ENCODE results near the gene GRIN2A.

GRIN2A gene

DNA sequence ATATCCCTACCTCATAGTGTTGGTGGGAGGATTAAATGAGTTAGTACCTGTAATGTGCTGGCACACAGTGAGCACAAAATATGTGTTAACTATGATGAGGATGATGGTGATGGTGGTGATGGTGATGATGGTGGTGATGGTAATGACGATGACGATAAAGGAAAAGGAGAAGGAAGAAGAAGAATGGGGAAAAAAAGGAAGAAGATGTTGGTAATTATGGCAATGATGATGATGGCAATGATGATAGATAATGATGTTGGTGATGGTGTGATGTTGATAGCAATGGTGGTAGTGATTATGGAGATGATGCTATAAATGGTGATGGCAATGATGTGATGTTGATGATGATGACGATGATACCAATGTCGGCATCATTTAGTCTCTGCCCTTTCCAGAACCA, 270.2 kb downstream of the GRIN2A start:
- H3K27me3 ChIP-seq (replicated peaks; ENCODE audit: insufficient read depth, low read length): no peaks in the 10 kb centered on the region
- no peaks in the 10 kb centered on the region for H3K36me3 ChIP-seq (replicated peaks; ENCODE audit: insufficient read depth, low read length)
- H2AFZ ChIP-seq (ENCODE audit: low read length): no peak overlapping the region
- no peak for DNase-seq
- H3K79me2 ChIP-seq (ENCODE audit: low read length): no peaks in the 10 kb centered on the region
- no peak overlapping the region for H3K9ac ChIP-seq (ENCODE audit: low read length)
- no peak overlapping the region for H3K27ac ChIP-seq (ENCODE audit: low read length)
- no peaks in the 10 kb centered on the region for H3K9me3 ChIP-seq (replicated peaks; ENCODE audit: insufficient read depth, low read length)
- H3K4me3 ChIP-seq (ENCODE audit: low read length): no peak overlapping the region
- H3K4me1 ChIP-seq (ENCODE audit: low read length): peaks cover 35% of the 10 kb centered on the region
- TF ChIP-seq CTCF (IDR thresholded peaks at IDR 0.05; ENCODE audit: low read length) (no peak), EZH2 (optimal IDR thresholded peaks at IDR 0.05; ENCODE audit: low read depth, low read length) (no peak), EZH2phosphoT487 (IDR thresholded peaks at IDR 0.05; ENCODE audit: low read length) (no peak)
- peaks cover 22% of the 10 kb centered on the region for H3F3A ChIP-seq (ENCODE audit: insufficient read depth, low read length)
- H3K4me2 ChIP-seq (ENCODE audit: low read depth, low read length): no peak overlapping the region
- H3K9me2 ChIP-seq (replicated peaks; ENCODE audit: insufficient read depth, low read length): no peaks in the 10 kb centered on the region
- H4K20me1 ChIP-seq (ENCODE audit: insufficient read depth, low read length): no peaks in the 10 kb centered on the region

DNA sequence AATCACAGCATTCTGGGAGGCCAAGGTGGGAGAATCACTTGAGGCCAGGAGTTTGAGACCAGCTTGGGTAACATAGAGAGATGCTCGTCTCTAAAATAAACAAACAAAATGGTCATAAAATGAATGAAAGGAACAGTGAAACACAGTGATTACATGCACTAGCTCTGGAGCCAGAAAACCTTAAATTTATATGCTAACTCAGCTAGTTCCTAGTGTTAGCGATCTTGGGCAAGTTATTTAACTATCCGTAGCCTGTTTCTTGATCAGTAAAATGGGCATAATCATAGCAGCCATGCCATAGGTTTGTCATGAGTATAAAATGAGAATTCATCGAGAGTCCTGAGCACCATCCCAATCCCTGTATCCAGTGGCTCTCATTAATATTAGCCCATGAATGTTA, 271.0 kb downstream of the GRIN2A start:
- H3K9me3 ChIP-seq (replicated peaks; ENCODE audit: insufficient read depth, low read length): no peaks in the 10 kb centered on the region
- H3K27me3 ChIP-seq (replicated peaks; ENCODE audit: insufficient read depth, low read length): no peaks in the 10 kb centered on the region
- no peak overlapping the region for H3K9ac ChIP-seq (ENCODE audit: low read length)
- H3K79me2 ChIP-seq (ENCODE audit: low read length): no peaks in the 10 kb centered on the region
- no peak overlapping the region for H3K4me3 ChIP-seq (ENCODE audit: low read length)
- H3K4me2 ChIP-seq (ENCODE audit: low read depth, low read length): no peak overlapping the region
- peaks cover 22% of the 10 kb centered on the region for H3F3A ChIP-seq (ENCODE audit: insufficient read depth, low read length)
- no peak overlapping the region for H3K27ac ChIP-seq (ENCODE audit: low read length)
- peaks cover 35% of the 10 kb centered on the region for H3K4me1 ChIP-seq (ENCODE audit: low read length)
- no peak for DNase-seq
- H3K36me3 ChIP-seq (replicated peaks; ENCODE audit: insufficient read depth, low read length): no peaks in the 10 kb centered on the region
- TF ChIP-seq CTCF (IDR thresholded peaks at IDR 0.05; ENCODE audit: low read length): no peak
- H2AFZ ChIP-seq (ENCODE audit: low read length): no peak overlapping the region
- H3K9me2 ChIP-seq (replicated peaks; ENCODE audit: insufficient read depth, low read length): no peaks in the 10 kb centered on the region
- no peaks in the 10 kb centered on the region for H4K20me1 ChIP-seq (ENCODE audit: insufficient read depth, low read length)

DNA sequence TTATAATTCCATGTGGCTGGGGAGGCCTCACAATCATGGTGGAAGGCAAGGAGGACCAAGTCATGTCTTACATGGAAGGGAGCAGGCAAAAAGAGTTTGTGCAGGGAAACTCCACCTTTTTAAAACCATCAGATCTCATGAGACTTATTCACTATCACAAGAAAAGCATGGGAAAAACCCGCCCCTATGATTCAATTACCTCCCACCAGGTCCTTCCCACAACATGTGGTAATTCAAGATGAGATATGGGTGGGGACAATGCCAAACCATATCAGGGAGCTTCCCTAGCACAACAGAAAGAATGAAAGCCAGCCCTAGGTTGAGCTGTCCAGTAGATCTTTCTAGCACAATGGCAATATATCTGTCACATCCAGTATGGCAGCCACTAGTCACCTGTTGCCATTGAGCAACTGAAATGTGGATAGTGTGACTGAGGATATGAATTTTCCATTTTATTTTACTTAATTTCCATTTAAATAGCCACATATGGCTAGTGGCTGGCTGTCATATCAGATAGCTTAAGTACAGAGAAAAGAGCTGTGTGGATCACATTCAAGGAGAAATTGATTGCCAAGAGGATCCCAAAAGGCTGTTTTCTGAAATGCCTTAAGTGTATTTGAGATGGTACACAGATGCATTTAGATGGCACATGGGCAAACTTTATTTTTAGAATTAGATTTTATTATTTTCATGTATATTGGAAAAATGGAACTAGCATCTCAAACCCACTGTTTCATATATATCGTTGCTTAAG, 273.0 kb downstream of the GRIN2A start:
- no peaks in the 10 kb centered on the region for H3K36me3 ChIP-seq (replicated peaks; ENCODE audit: insufficient read depth, low read length)
- no peaks in the 10 kb centered on the region for H3K27me3 ChIP-seq (replicated peaks; ENCODE audit: insufficient read depth, low read length)
- H3K4me2 ChIP-seq (ENCODE audit: low read depth, low read length): no peak overlapping the region
- H4K20me1 ChIP-seq (ENCODE audit: insufficient read depth, low read length): no peaks in the 10 kb centered on the region
- H3F3A ChIP-seq (ENCODE audit: insufficient read depth, low read length): peaks cover 17% of the 10 kb centered on the region
- H3K4me1 ChIP-seq (ENCODE audit: low read length): peaks cover 29% of the 10 kb centered on the region
- no peaks in the 10 kb centered on the region for H3K9me3 ChIP-seq (replicated peaks; ENCODE audit: insufficient read depth, low read length)
- H3K27ac ChIP-seq (ENCODE audit: low read length): no peak overlapping the region
- no peak for DNase-seq
- H3K9me2 ChIP-seq (replicated peaks; ENCODE audit: insufficient read depth, low read length): no peaks in the 10 kb centered on the region
- no peaks in the 10 kb centered on the region for H3K79me2 ChIP-seq (ENCODE audit: low read length)
- TF ChIP-seq CTCF (IDR thresholded peaks at IDR 0.05; ENCODE audit: low read length) (no peak), EZH2 (optimal IDR thresholded peaks at IDR 0.05; ENCODE audit: low read depth, low read length) (no peak)
- H3K9ac ChIP-seq (ENCODE audit: low read length): no peak overlapping the region
- no peak overlapping the region for H2AFZ ChIP-seq (ENCODE audit: low read length)
- no peak overlapping the region for H3K4me3 ChIP-seq (ENCODE audit: low read length)
